GM12801 (cell line): ENCODE data around the gene IRS1.

Experiments
- TF ChIP-seq, protein P1 (sequence below): IDR thresholded peaks from one replicate; pipeline ENCODE4 v1.5.1; 2011; ENCODE audit warnings: control low read depth; ENCODE audit not compliant: insufficient read length; ENCODE audit errors: extremely low read depth

IRS1 gene

DNA sequence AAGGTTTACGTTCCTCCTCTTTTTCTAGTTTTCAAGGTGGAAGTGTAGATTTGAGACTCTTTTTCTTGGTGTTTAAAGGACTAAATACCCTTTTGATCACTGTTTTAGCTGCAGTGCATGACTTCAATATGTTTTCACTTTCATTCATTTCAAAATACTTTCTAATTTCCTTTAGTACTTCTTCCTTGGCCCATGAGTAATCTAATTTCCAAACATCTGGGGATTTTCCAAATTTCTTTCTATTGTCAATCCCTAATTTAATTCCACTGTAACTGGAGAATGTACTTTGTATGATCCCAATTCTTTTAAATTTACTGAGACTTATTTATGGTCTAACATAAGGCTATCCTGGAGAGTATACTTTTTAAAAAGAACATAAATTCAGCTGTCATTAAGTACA lies 32.4 kb upstream of the IRS1 start:
- TF ChIP-seq, protein P1, sequence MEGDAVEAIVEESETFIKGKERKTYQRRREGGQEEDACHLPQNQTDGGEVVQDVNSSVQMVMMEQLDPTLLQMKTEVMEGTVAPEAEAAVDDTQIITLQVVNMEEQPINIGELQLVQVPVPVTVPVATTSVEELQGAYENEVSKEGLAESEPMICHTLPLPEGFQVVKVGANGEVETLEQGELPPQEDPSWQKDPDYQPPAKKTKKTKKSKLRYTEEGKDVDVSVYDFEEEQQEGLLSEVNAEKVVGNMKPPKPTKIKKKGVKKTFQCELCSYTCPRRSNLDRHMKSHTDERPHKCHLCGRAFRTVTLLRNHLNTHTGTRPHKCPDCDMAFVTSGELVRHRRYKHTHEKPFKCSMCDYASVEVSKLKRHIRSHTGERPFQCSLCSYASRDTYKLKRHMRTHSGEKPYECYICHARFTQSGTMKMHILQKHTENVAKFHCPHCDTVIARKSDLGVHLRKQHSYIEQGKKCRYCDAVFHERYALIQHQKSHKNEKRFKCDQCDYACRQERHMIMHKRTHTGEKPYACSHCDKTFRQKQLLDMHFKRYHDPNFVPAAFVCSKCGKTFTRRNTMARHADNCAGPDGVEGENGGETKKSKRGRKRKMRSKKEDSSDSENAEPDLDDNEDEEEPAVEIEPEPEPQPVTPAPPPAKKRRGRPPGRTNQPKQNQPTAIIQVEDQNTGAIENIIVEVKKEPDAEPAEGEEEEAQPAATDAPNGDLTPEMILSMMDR: no peak

- TF ChIP-seq, protein P1: no peak
Observed at GRCh38 chr2:226831266-226831665, 31.6 kb upstream of the IRS1 start.

DNA sequence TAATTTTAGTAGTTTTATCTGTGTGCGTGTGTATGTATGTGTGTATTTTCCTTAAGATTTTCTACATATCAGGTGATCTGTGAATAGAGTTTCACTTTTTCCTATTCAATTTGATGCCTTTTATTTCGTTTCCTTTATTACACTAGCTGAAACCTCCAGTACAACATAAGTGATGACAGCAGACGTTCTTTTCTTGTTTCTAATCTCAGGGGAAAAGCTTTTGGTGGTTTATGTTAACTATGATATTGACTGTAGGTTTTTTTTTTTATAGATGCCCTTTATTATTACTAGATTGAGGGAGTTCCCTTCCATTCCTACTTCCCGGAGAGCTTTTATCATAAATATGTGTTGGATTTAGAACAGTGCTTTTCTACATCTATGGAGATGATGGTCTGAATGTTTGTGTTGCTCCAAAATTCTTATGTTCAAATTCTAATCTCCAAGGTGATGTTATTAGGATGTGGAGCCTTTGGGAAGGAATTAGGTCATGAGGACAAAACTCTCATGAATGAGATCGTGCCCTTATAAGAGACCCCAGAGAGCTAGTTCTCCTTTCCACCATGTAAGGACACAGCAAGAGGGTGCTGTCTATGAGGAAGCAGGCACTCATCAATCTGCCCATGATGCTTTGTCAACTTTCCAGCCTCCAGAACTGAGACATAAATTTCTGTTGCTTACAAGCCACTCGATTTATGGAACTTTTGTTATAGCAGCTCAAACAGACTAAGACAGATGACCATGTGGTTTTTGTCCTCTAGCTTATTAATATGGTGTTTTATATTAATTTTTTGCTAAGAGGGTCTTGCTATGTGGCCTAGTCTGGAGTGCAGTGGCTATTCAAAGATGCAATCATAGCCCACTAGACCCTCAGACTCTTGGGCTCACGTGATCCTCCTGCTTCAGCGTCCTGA lies 30.4 kb upstream of the IRS1 start:
- TF ChIP-seq, protein P1: no peak

DNA sequence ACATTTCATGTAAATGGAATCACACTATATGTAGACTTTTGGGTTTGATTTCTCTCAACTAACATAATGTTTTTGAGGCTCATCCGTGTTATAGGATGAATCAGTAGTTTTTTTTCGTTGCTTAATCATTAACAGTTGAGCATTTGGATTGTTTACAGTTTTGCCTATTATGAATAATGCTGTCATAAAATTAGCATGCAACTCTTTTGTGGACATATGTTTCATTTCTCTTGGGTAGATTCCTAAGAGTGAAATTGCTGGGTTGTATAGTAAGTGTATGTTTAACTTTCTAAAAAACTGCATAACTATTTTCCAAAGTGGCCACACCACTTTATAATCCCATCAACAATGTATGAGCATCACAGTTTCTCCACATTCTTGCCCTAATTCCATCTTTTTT lies 28.6 kb upstream of the IRS1 start:
- TF ChIP-seq, protein P1: no peak

GRCh38 chr2:226825056-226825455 lies 25.4 kb upstream of the IRS1 start:
- TF ChIP-seq, protein P1: no peak

DNA sequence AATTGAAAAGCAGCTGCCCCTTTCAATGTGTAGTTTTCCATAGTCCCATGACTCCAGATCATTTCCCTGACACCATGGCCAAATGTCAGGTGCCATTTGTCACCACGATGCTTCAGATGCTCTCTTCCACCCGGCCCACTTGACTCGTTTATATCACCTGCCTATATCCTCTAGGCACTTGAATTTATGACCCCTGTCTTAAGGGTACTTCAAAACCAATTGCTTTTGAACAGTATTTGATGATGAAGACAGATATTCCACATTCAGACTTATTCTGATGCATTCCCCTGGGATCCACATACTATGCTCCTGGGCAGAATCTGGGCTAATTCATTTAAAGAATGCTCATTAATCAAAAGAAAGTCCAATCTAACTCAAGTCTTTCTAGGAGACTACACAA lies 19.3 kb upstream of the IRS1 start:
- TF ChIP-seq, protein P1: no peak

DNA sequence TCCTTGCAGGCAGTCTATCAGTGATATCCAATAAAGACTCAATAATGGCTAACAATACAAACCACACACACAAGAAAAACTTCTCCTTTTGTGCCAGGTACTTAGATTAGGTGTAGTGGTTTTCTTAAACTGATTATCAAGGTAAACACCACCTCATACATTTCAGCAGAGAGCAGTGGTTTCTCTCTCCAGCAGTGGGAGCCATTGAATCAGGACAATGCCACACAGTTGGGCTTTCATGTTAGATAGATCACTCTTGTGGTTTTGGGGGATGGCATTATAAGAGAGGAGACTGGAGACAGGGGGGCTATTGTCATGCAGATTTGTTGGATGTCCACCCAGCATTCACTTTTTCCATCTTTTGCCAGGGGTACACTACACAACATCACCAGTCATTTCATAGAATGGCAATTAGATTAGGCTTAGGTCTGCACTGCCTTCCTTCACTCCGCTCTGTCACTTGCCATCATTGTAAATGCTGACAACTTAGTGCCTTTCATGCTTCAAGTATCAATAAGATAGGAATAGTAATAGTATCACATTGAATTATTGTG lies 13.6 kb upstream of the IRS1 start:
- TF ChIP-seq, protein P1: no peak
